Measurements from ENCODE around the gene SNAP29.
"Not testable (repeated sequence)": the region's sequence is repeated elsewhere in the genome, so short reads cannot be mapped to it uniquely, and the experiment has no call there.

- TF ChIP-seq CTCF, POLR2AphosphoS5, POLR2A, EP300 (IDR thresholded peaks at IDR 0.05): not testable (repeated sequence)
These were observed 33.6 kb upstream of the SNAP29 start for GRCh38 chr22:20825216-20825615.

Measured in stomach (tissue), 4 donors.